Uterus (tissue), 2 donors: ENCODE measurements around the gene IL17B.

Experiments
- POLR2A ChIP-seq, 2 donors: fragments of 450-650 bp; IDR thresholded peaks; one replicate each; pipeline ENCODE4 v1.6.1; 2016; ENCODE audit warnings: antibody characterized with exemption in 2 of 2, mild to moderate bottlenecking in 1 of 2, moderate library complexity in 1 of 2
- TF ChIP-seq, protein P1 (sequence below), 4 experiments: fragments of 200-600 bp in 2 of 4; fragments of 450-650 bp in 2 of 4; sonication (generic) in 2 of 4; IDR thresholded peaks; one replicate each; pipeline ENCODE4 v1.5.1; 2016 to 2019; ENCODE audit warnings: antibody characterized with exemption in 4 of 4, mild to moderate bottlenecking in 2 of 4, moderate library complexity in 1 of 4

DNA sequence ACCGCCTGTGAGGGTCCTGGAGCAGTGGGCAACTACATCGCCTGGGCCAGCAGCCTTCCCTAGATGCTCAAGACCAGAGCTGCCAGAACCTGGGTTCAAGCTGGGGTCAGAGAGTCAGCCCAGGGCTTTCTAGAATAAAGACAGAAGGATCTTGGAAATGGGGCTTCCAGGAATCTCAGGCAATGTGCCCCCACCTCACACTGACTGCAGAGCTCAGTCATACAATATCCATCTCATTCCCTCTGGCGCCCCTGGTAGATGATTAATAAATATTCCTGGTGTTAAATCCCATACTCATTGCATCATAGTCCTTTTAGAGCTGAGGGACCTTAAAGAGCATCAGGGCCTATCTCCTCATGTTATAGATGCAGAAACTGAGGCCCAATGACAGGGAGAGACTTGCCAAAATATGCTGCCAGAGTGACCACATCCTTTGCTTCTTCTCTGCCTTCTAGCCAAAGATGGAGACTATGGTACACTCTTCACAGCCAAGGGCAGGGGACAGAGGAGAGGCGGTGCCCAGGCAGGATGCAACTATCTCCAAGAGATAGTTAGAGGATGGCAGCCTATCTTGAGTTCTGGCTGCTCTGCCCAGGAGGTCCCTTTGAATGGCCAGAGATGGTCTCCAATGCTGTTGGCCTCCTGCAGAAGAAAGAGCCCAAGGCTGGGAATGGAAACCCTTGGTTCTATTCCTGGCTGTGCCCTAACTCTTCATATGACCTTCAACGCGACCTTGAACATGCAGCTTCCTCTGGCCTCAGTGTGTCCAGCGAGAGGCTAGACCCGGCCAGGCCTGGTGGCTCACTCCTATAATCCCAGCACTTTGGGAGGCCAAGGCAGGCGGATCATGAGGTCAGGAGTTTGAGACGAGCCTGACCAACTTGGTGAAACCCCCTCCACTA, 36.2 kb upstream of the IL17B start:
- TF ChIP-seq, protein P1, sequence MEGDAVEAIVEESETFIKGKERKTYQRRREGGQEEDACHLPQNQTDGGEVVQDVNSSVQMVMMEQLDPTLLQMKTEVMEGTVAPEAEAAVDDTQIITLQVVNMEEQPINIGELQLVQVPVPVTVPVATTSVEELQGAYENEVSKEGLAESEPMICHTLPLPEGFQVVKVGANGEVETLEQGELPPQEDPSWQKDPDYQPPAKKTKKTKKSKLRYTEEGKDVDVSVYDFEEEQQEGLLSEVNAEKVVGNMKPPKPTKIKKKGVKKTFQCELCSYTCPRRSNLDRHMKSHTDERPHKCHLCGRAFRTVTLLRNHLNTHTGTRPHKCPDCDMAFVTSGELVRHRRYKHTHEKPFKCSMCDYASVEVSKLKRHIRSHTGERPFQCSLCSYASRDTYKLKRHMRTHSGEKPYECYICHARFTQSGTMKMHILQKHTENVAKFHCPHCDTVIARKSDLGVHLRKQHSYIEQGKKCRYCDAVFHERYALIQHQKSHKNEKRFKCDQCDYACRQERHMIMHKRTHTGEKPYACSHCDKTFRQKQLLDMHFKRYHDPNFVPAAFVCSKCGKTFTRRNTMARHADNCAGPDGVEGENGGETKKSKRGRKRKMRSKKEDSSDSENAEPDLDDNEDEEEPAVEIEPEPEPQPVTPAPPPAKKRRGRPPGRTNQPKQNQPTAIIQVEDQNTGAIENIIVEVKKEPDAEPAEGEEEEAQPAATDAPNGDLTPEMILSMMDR (IDR thresholded peaks at IDR 0.05) = no peak
- no peak for TF ChIP-seq POLR2A (IDR thresholded peaks at IDR 0.05)
